NCI-H2081 treated with DMSO at 0.1 percent for 48 hours (cell line): Measurements from ENCODE around the gene TRIP12.

Experiments used
- DNase-seq: peaks from one replicate; lab custom pipeline; 2025; lab: John Stamatoyannopoulos, UW

Gene TRIP12

GRCh38 chr2:229715895-229716507 lies 205.8 kb downstream of the TRIP12 start:
- no peak for DNase-seq

- no peak for DNase-seq
Observed at GRCh38 chr2:229714736-229715541, 206.9 kb downstream of the TRIP12 start.

- no peak for DNase-seq
Observed at GRCh38 chr2:229714080-229714735, 207.6 kb downstream of the TRIP12 start, which contains the start of gene DNER. DNER (minus strand) TSS chr2:229714555; CDS start chr2:229714423, 132 bp downstream.
